ENCODE measurements around the gene DUSP16. TPM values are rescaled to one million over a fixed set of nuclear protein-coding genes. Genes with fewer than 3 reads are reported as not detected.
"Not testable (repeated sequence)": the region's sequence is repeated elsewhere in the genome, so short reads cannot be mapped to it uniquely, and the experiment has no call there.

Gene DUSP16
- polyA plus RNA-seq, 4 donors: 25.4 to 33.9 (median 29.5) TPM

DNA sequence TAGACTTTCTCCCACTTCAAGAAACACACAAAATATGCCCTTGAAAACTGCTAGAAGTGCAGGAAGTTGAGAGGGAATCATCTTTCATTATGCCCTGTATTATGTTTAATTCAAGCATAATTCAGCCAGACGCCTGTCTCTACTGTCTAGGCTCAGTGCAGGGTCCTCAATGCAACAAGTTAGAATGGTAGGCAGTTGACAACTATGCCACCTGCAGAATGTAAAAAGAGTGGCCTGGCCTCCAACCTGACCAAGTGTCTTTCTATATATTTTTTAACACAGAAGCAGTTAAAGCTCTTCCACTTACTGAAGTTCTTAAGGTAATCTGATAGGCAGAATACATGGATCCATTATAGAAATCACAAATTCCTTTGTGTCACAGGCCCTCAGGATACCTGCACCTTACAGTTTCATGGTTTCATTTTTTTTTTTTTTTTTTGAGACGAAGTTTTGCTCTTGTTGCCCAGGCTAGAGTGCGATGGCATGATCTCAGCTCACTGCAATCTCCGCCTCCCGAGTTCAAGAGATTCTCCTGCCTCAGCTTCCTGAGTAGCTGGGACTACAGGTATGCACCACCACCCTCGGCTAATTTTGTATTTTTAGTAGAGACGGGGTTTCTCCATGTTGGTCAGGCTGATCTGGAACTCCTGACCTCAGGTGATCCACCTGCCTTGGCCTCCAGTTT, 60.4 kb downstream of the DUSP16 start:
- DNase-seq (ENCODE audit: low read depth in 4 of 4, low spot score in 3 of 4): not testable (repeated sequence)

DNA sequence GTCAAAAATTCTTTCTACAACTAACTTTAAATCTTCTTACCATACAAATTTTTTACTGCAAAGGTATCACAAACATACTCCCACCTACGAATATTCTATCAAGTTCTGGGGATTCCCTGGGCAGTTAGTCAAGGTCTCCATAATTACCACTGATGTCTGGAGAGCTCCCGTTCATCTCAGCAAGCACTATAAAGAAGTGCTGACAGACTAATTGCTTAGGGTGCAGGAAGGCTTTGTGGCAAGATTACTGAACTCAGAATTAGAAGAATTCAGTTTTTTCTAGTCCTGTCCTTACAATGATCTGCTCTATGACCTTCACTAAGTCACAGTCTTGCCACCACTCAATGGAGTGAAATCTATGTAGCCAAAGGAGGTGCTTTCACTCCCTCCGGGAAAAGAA, 61.5 kb downstream of the DUSP16 start:
- no peak for DNase-seq (ENCODE audit: low read depth in 4 of 4, low spot score in 3 of 4)

DNA sequence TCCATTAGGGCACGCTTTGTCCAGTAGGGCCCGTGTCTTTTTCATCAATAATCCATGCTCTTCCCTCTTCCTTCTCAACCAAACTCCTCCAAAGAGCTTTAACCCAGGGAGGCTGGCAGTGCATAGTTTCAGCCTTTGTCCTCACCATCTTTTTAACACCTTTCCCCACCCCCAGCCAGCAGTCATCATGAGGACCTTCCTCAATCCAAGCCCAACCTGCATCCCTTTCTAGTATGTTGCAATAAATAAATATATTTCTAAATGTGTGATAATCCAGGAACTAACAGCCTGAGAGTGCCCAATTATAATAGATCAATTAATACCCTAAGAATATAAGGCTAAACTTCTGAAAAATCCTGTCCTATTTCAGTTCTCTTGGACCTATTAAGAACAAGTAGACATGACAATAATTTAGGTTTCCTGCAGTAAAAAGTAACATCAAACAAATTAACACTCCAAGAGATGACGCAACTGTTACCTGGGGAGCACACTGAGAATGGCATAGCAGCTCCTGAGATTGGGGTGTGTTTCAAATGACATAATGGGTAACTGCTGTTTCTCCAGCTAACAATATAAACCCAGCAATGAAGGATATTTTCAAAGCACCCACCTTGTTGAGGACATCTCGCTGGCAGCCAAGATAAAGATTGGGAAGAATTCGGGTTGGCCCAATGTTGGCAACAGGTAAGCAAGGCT, 62.6 kb downstream of the DUSP16 start:
- no peak for DNase-seq (ENCODE audit: low read depth in 4 of 4, low spot score in 3 of 4)

DNA sequence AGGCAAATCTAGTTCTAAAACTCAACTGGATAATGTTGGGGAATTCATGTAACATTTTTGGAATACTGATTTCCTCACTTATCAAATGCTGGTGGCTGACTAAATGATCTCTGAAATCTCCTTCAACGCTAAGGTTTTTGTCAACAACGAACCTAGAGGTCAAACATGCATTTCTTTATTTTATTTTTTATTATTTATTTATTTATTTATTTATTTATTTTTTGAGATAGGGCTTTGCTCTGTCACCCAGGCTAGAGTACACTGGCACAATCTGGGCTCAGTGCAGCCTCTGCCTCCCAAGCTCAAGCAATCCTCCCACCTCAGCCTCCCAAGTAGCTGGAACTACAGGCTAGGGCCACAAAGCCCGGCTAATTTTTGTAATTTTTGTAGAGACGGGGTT, 64.5 kb downstream of the DUSP16 start:
- no peak for DNase-seq (ENCODE audit: low read depth in 4 of 4, low spot score in 3 of 4)

DNA sequence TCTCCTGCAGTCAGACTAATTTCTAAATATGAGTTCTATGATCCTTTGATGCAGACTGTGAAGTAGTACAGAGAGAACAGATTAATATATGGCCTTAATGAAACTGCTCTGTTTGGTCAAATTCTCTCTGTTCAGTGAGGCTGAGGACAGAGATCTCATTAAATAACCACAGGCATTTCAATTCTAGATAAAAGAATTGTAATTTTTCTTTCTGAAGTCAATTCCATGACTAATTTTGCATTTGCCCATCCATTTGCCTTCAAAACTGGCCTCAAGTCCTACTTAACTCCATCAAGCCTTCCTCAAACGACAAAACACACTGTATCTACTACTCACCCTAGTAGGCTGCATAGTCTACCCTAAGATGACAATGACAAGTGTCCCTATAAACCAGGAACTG, 67.1 kb downstream of the DUSP16 start:
- no peak for DNase-seq (ENCODE audit: low read depth in 4 of 4, low spot score in 3 of 4)

DNA sequence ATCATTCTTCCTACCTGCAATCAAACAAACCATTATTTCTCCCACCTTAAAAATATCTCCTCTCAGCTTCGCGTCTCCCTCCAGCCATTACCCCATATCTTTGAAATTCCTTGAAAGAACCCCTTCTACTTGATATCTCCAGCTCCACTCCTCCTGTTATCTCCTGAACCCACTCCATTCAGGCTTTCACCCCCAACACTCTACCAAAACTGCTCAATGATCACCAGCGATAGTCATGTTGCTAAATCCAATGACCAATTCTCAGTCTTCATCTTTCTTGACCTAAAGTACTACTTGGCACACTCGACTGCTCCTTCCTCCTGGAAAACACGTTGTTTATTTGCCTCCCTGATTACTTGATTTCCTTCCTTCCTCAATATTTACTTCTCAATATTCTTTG, 70.1 kb downstream of the DUSP16 start:
- no peak for DNase-seq (ENCODE audit: low read depth in 4 of 4, low spot score in 3 of 4)

DNA sequence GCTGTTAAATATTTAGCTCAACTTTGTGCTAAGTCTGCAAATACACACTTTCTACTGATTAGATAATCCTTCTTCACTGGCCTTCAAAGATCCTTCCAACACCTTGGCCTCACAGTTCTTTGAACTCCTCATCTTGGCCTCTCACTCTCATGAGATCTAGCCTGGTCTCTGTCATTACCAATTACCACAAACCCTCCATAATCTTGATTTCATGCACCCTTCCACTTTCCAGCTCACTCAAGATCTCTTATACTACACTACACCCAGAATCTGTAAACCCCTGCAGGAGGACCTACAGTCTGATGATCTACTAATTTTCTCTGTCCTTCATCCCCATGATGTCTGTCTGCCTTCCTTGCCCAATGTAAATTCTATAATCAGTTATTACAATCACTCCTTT, 71.1 kb downstream of the DUSP16 start:
- no peak for DNase-seq (ENCODE audit: low read depth in 4 of 4, low spot score in 3 of 4)

DNA sequence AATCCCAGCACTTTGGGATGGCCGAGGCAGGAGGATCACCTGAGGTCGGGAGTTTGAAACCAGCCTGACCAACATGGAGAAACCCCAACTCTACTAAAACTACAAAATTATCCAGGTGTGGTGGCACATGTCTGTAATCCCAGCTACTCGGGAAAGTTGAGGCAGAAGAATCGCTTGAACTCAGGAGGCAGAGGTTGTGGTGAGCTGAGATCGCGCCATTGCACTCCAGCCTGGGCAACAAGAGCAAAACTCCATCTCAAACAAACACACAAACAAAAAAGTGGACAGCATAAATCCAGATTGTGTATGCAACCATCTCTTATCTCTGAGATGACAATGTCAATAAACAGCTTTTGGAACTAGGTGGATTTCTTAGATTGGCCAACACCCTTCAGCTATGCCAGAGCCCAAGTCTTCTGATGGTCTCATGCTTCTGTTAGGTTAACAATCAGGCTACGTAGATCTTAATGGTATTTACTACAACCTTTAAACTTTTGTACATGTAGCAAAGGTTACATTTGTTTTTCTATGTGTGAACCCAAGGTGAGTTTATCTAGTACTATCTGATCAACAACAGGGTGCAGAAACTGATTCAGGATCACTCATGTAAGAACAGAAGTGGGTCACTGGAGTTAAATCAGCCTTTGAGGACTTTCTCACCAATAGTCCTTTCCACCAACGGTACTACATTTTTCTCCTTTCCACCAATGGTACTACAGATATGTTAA, 73.7 kb downstream of the DUSP16 start:
- DNase-seq (ENCODE audit: low read depth in 4 of 4, low spot score in 3 of 4): no peak

DNA sequence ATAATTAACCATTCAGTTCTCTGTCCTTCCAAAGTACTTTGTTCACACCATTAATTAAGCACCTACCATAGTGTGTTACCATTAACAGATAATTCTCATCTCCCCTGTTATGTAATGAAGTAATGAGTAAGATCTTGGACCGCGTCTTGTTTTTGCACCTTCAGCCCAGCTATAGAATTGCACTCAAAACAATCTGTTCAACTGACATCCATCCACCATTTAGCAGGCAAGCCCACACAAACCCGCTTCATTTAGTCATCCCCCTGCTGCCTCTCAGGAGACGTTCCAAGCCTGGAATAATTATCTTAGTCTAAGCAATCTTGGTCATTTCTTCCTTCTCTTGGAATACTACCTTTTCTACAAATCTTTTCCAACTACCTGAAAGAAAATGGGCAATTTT, 74.4 kb downstream of the DUSP16 start:
- no peak for DNase-seq (ENCODE audit: low read depth in 4 of 4, low spot score in 3 of 4)

DNA sequence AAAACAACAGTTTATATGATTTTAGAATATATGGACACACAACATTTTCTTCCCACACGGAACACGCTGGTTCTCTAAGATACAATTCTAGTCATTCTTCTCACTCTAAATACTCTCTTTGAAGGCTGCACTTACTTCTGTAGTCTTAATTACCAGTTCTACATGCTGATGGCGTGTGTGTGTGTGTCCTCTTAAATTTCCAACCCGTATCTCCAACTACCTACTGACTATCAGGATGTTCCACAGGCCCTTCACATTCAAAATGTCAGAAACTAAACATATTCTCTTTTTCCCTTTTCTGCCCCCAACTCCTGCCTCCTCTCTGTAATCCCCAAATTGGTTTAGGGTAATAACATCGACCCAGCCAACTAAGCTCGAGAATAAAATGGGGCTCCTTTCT, 75.2 kb downstream of the DUSP16 start:
- DNase-seq (ENCODE audit: low read depth in 4 of 4, low spot score in 3 of 4): no peak

DNA sequence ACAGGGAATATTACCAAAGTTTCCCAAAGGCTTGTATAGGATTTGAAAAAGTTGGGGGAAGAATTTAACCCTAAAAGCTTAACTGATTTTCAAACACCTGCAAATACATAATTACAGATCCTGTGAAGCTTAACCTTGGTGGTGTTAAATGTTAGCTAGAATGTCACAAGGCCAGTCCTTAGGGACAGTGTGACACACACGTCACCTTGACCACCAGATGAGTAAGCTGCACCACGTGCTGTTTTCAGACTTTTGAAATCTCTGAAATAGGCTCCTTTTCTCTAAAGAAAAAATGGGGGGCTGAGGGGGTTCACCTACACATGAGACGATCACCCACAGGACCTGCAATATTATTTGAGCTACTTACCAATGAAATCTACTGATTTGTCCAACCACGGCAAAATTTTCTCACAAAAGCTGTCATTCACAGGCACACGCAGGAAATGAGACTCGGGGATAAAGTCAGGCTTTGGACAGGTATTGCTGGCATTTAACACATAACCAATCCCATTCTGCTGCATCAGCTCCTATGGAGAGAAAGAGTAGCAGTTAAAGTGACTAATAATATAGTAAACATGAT, 75.9 kb downstream of the DUSP16 start:
- no peak for DNase-seq (ENCODE audit: low read depth in 4 of 4, low spot score in 3 of 4)

DNA sequence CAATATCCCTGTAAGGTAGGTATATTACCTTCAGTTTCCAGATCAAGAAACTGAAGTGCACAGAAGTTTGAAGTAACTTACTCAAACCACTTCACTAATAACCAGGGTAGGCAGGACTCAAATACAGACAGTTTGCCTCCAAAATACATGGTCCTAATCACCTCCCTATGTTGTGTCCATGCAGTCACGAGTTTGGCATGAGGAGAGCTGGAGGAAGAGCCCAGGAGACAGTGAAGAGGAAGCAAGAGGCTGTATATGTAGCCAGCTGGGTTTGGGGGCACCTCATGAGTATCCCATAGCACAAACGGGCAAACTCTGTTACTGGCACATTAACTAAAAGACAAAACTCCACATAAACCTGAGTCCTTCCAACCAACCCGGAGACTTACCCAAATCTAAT, 79.2 kb downstream of the DUSP16 start:
- no peak for DNase-seq (ENCODE audit: low read depth in 4 of 4, low spot score in 3 of 4)

DNA sequence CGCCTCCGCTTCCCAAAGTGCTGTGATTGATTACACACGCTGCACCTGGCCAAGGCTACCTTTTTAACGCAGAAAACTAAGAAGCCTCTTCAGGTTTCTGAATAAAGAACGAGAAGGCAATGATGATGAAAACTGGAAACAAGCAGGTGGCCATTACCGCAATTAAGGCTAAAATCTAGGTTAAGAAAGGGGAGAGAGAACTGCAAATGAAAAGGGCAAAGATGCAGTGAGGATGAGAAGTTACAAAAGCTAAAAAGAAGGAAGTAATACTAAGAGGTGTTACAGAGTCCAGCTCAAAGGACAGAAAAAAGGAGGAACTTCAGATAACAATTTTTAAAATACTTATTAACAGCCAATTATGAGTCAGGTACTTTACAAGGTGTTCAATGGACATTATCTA, 79.7 kb downstream of the DUSP16 start:
- no peak for DNase-seq (ENCODE audit: low read depth in 4 of 4, low spot score in 3 of 4)

DNA sequence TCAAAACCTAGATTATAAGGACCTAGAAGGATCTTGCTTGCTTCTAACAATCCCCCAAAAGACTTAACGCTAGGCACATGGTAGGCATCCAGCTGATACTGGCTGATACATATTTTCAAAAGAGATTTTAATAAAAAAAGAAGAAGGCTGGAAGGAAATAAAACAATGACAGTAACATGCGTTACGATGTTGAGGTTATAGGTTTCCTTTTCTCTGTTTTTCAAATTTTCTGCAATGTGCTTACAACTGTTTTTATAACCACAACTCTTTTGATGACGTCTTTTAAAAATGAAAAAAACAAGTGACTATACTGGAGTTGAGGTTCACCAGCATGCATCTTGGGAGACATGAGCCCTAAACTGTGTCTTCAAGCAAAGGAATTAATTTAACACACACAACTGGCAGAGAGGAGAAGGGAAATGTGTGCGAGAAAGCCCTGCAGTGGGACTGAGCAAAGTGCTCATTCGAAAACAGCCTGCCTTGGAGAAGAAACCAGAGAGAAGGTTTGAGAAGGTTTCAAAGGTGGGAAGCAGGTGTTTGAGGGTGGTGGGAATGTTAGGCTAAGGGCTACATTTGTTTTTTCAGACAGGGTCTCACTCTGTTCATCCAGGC, 80.4 kb downstream of the DUSP16 start:
- DNase-seq (ENCODE audit: low read depth in 4 of 4, low spot score in 3 of 4): no peak

DNA sequence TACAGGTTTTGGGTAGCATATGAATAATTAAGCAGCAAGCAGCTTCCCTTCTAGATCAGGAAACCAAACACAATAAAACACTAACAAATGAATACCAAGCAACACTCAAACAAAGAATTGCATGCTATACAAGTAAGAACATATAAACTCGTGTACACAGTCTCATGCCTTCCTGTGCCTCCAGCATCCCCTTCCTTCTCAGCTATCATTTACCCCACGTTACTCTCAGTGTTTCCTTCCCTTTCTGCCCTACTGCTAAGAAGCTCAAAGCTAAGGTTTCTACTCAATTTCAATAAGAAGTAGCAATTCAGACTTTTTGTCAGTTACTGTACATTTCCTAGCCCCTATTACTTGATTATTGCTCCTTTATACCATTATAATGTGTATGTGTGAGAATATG, 81.0 kb downstream of the DUSP16 start:
- no peak for DNase-seq (ENCODE audit: low read depth in 4 of 4, low spot score in 3 of 4)

DNA sequence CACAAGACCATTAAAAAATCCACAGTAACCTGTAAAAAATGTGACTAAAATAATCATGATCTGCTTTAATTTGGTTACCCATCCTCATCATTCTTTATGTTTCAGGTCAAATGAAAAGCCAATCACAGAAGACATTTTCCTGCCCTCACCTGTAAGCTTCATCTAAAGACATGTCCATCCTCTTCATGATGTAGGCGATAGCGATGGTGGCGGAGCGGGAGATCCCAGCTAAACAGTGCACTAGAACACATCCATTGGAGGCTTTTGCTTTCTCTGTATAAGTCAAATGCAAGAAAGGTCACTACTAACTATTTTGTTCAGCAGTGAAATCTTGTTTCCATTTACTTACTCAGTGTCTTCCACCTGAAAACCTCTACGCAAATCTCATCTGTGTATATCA, 82.6 kb downstream of the DUSP16 start:
- no peak for DNase-seq (ENCODE audit: low read depth in 4 of 4, low spot score in 3 of 4)

DNA sequence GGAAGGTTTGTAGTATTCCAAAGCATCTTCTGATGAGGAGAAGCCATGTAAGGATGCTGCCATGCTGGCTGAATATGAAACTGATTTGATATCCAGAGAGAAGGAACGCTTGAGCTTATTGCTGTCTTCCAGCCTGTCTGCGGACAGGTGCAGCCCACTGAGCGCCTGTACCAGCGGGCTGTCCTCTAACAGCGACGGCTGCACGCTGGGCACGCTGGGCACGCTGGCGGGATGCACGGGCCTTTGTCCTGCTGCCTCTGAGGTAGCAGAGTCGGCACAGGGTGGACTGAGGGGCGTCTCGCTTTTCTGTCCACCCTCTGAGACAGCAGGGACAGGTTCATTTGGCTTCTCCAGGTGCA, 85.2 kb downstream of the DUSP16 start:
- DNase-seq (ENCODE audit: low read depth in 4 of 4, low spot score in 3 of 4): no peak

DNA sequence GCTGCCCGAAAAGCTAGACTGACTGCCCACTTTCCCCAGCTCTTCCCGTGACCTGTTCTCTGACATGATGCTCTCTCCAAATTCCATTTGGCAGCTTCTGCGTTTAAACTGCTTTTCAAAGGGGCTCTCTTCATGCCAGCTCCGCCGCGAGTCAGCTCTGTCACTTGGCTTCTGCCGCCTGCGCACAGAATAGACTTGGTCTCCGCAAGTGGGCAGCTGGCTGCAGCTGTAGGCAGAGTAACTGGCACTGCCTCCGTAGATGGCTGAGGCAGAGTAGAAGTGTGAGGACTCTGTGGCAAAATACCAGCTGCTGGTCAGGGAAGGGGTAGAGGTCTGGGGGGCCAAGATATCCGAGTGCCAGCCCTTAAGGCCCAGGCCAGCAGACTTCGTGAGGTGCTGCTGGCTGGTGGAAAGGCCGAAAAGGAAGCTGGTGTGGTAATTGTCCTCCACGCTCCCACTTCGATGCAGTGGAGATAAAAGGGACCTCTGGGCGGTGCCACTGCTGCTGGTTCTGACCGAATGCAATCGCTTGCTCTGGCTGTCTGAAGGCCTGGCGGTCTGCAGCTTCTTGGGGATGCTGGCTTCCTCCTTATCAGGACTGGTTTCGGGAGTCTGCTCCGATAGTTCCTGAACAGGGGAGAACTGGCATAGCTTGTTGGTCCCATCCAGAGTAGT, 85.7 kb downstream of the DUSP16 start:
- DNase-seq (ENCODE audit: low read depth in 4 of 4, low spot score in 3 of 4): no peak

DNA sequence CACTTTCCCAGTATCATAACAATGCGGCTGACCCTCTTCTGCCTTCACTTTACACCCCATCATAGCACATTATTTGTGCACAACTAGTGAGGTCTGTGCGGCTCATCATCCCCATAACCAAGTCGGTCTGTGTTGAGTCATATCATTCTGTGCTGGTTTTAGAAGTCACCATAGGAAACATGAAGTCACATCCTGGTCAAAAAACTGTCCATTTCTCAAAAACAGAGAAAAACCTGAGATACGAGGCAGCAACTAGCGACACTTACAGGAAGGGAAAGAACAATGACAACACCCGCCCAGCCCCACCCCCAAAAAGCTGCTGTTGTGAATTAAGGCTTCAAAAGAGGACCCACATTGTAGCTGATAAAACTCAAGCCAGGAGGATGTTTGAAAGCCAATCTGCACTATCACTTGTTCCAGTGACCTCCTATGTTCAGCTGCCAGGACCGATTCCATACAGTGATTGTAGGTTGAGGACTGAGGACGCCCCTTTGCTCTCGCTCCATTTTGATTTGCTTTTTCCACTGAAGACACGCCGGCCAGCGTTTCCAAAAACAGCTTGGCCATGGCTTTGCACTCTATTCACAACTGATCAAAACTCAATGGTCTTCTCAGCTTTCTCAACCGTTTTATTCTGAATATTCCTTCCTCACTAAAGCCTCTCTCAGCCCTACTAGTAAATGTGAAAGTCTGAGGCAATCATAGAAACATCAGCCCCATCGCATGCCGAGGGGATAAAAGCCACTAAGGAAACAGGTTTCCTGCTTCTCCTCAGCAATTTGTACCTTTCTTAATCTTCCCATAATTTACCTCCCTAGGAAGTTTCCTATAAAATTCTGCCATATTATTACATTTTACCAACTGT, 87.5 kb downstream of the DUSP16 start:
- DNase-seq (ENCODE audit: low read depth in 4 of 4, low spot score in 3 of 4): no peak

DNA sequence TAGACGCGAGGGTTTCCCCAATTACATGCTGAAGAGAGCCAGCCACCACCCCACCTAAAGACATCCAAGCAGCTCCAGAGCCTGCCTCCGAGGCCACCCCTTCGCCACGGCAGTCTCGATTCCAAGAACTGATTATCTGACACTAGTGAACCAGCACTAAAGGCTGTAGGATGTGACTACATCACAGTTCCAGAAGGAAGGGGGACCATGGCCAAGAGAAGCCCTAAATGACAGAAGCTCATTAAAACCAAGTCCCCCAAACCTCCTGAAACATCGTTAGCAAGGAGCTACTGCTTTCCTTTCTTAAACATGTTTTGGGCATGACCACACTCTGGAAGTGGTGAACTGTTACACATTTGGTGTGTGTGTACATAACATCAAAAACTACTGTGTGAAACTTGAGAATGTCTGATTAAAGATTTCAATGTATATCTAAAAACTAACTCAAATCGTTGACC, 88.2 kb downstream of the DUSP16 start:
- DNase-seq (ENCODE audit: low read depth in 4 of 4, low spot score in 3 of 4): no peak
